HEK293T (cell line): ENCODE measurements around the gene CCDC33.
"Not testable (repeated sequence)": the region's sequence is repeated elsewhere in the genome, so short reads cannot be mapped to it uniquely, and the experiment has no call there.

Experiments used
- CTCF ChIA-PET: fragments of 350-600 bp; formaldehyde crosslinking; extraction: SDS; loops from one replicate; lab custom pipeline; 2021; ENCODE audit warnings: antibody characterized with exemption, inconsistent platforms; lab: Yijun Ruan, JAX
- POLR2A ChIA-PET: fragments of 350-600 bp; formaldehyde crosslinking; extraction: SDS; loops from one replicate; lab custom pipeline; 2020; ENCODE audit warnings: antibody characterized with exemption, inconsistent platforms; lab: Yijun Ruan, JAX
- DNase-seq: peaks from one replicate; pipeline ENCODE4 v3.0.0; 2012; ENCODE audit warnings: mixed read lengths; ENCODE audit errors: extremely low spot score
- ARNT ChIP-seq: fragments of 450-650 bp; IDR thresholded peaks from 2 replicates; pipeline ENCODE4 v1.6.1; 2017; ENCODE audit warnings: mild to moderate bottlenecking
- BHLHE40 ChIP-seq: fragments of 450-650 bp; IDR thresholded peaks from 2 replicates; pipeline ENCODE4 v1.6.1; 2016; ENCODE audit warnings: mild to moderate bottlenecking, moderate library complexity, borderline replicate concordance
- CTBP1 ChIP-seq: fragments of 450-650 bp; IDR thresholded peaks from 2 replicates; pipeline ENCODE4 v1.6.1; 2016; ENCODE audit warnings: borderline replicate concordance
- ELF4 ChIP-seq: fragments of 450-650 bp; IDR thresholded peaks from 2 replicates; pipeline ENCODE4 v1.6.1; 2017; ENCODE audit warnings: antibody characterized with exemption
- FOXA1 ChIP-seq: fragments of 450-650 bp; IDR thresholded peaks from 2 replicates; pipeline ENCODE4 v1.6.1; 2016; ENCODE audit warnings: mild to moderate bottlenecking
- FOXK2 ChIP-seq: fragments of 450-650 bp; IDR thresholded peaks from 2 replicates; pipeline ENCODE4 v1.6.1; 2016; ENCODE audit warnings: mild to moderate bottlenecking
- FOXM1 ChIP-seq: fragments of 450-650 bp; IDR thresholded peaks from 2 replicates; pipeline ENCODE4 v1.6.1; 2017; ENCODE audit warnings: mild to moderate bottlenecking, borderline replicate concordance
- HDGF ChIP-seq: fragments of 450-650 bp; IDR thresholded peaks from 2 replicates; pipeline ENCODE4 v1.6.1; 2017; ENCODE audit warnings: antibody characterized with exemption, borderline replicate concordance
- L3MBTL2 ChIP-seq: fragments of 450-650 bp; conservative IDR thresholded peaks from 2 replicates; pipeline ENCODE4 v1.6.1; 2016; ENCODE audit warnings: mild to moderate bottlenecking
- LEF1 ChIP-seq: fragments of 450-650 bp; IDR thresholded peaks from 2 replicates; pipeline ENCODE4 v1.6.1; 2017; ENCODE audit warnings: mild to moderate bottlenecking, borderline replicate concordance
- NFRKB ChIP-seq: fragments of 450-650 bp; IDR thresholded peaks from 2 replicates; pipeline ENCODE4 v1.6.1; 2016; ENCODE audit warnings: mild to moderate bottlenecking, moderate library complexity
- SP1 ChIP-seq: fragments of 450-650 bp; IDR thresholded peaks from 2 replicates; pipeline ENCODE4 v1.6.1; 2017
- SUZ12 ChIP-seq: fragments of 450-650 bp; IDR thresholded peaks from 2 replicates; pipeline ENCODE4 v1.6.1; 2016; ENCODE audit warnings: mild to moderate bottlenecking
- TARDBP ChIP-seq: fragments of 450-650 bp; IDR thresholded peaks from 2 replicates; pipeline ENCODE4 v1.6.1; 2016
- ZNF384 ChIP-seq: fragments of 450-650 bp; IDR thresholded peaks from 2 replicates; pipeline ENCODE4 v1.6.1; 2016
- TF ChIP-seq, protein P1 (sequence below): fragments of 450-650 bp; IDR thresholded peaks from 2 replicates; pipeline ENCODE4 v1.6.1; 2016

Gene CCDC33

DNA sequence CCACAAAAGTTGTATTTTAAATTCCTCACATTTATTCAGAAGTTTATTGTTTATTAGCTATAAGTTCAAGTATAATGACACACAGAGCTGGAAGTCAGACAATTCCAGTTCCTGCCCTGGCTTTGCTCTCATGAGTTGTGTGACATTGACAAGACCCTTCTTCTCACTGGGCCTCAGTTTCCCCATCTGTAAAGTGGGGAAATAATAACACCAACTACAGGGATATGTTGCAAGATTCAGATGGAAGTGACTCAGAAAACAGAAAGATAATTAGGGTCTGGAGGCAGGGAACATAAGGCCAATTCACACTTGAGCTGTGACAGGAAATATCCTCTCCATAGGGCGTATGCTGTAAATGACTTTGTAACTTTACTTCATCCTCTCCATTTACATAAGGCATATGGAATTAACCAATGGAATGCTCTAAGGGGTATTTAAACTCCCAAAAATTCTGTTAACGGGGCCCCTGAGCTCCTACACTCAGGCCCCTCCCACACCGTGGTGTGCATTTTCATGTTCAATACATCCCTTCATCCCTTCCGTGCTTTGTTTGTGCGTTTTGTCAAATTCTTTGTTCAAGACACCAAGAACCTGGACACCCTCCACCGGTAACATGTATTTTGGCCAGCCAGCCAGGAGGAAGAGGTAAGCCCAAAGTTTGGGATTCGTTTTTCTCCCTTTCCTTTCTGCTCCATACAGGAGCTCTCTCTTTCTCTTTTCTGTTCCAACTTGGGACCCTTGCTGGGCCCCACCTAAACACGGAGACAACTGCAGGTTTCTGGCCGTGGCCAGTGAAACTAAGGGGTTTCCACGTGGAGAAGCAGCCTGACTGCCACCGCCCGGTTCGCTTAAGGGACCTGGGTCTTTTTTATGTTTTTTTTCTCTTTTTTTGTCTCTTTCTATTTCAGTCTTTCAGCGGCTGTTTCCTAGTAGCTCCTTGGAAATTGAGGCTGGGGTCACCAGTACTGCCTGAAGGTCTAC is 114.5 kb downstream of the CCDC33 start:
- ChIA-PET CTCF (interaction anchor here (0.5 kb wide), 1 partner anchor 101 kb away, joined by 3 read pairs; no protein-coding TSS in a partner anchor), POLR2A (no interaction called here)
- no peak for DNase-seq
- TF ChIP-seq NFRKB: no peak
- TF ChIP-seq FOXA1: no peak
- TF ChIP-seq L3MBTL2: no peak
- TF ChIP-seq ELF4: no peak

DNA sequence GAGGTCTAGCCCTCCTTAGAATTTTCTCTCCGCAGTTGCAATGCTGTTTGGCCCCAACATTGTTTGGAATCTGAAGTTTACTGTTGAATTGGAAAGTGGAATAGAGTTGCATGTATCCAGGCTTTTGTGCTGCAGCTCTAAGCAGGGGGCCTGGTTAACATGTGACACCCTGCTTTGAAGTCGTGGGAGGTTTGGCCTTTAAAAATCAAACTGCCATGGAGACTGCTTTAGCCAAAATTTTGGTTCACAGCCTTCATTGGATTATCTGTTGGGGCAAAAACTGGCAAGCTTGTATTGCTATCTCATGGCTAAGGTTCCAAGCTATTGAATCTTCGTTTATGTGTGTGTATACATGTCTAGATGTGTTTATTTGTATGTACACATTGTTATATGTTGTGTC is 115.5 kb downstream of the CCDC33 start:
- TF ChIP-seq FOXM1 (no peak), ARNT (no peak), BHLHE40 (no peak), LEF1 (no peak), HDGF (no peak), FOXK2 (no peak)
- TF ChIP-seq, protein P1, sequence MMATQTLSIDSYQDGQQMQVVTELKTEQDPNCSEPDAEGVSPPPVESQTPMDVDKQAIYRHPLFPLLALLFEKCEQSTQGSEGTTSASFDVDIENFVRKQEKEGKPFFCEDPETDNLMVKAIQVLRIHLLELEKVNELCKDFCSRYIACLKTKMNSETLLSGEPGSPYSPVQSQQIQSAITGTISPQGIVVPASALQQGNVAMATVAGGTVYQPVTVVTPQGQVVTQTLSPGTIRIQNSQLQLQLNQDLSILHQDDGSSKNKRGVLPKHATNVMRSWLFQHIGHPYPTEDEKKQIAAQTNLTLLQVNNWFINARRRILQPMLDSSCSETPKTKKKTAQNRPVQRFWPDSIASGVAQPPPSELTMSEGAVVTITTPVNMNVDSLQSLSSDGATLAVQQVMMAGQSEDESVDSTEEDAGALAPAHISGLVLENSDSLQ: no peak
- ChIA-PET CTCF (no interaction called here), POLR2A (no interaction called here)
- no peak for DNase-seq

DNA sequence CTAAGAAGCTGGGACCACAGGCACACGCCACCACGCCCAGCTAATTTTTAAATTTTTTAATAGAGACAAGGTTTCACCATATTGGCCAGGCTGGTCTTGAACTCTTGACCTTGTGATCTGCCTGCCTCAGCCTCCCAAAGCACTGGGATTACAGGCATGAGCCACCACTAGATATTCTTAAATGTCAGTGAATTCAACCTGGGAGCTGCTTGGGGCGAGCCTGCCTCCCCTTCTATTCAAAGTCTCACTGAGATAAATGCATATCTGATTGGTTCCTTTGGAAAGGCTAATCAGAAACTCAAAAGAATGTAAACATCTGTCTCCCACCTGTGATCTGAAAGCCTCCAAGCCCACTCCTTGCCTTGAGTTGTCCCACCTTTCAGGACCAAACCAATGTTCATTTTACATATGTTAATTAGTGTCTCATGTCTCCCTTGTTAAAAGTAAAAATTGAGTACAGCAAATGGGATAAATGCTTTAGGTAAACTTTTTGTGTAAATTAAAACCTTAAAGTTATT is 116.3 kb downstream of the CCDC33 start:
- POLR2A ChIA-PET: no interaction called here
- CTCF ChIA-PET: no interaction called here

DNA sequence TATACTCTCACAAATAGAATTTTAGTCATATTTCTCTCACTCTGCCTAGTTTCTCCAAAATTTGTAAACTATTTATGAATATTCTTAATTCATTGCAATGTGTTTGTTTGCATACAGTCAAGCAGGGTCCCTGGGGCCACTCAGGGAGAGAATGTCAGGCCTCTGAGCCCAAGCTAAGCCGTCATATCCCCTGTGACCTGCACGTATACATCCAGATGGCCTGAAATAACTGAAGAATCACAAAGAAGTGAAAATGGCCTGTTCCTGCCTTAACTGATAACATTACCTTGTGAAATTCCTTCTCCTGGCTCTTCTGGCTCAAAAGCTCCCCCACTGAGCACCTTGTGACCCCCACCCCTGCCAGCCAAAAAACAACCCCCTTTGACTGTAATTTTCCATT is 117.9 kb downstream of the CCDC33 start:
- POLR2A ChIA-PET, CTCF ChIA-PET: not testable (repeated sequence)

More for the DNA sequence above, 116.3 kb downstream of the CCDC33 start:
- no peak for TF ChIP-seq SUZ12
- TF ChIP-seq, protein P1: no peak
- no peak for TF ChIP-seq FOXK2
- no peak for TF ChIP-seq BHLHE40
- TF ChIP-seq ZNF384: no peak
- TF ChIP-seq ARNT: no peak
- no peak for TF ChIP-seq FOXM1
- no peak for TF ChIP-seq FOXA1
- no peak for TF ChIP-seq ELF4
- no peak for TF ChIP-seq SP1
- TF ChIP-seq NFRKB: no peak
- TF ChIP-seq LEF1: no peak
- TF ChIP-seq L3MBTL2: no peak
- TF ChIP-seq CTBP1: no peak
- TF ChIP-seq HDGF: no peak
- TF ChIP-seq TARDBP: no peak
- no peak for DNase-seq

DNA sequence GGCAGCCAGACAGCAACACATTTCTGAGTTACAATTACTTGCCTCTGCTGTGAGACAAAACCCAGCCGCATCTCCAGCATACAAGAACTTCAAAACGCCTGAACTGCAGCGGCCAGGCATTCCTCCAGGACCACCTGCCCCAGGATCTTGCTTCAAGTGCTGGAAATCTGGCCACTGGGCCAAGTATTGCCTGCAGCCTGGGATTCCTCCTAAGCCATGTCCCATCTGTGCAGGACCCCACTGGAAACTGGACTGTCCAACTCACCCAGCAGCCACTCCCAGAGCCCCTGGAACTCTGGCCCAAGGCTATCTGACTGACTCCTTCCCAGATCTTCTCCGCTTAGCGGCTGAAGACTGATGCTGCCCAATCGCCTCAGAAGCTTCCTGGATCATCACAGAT is 119.9 kb downstream of the CCDC33 start:
- DNase-seq, CTCF ChIA-PET, POLR2A ChIA-PET: not testable (repeated sequence)

More for the DNA sequence above, 117.9 kb downstream of the CCDC33 start:
- not testable (repeated sequence) for DNase-seq

DNA sequence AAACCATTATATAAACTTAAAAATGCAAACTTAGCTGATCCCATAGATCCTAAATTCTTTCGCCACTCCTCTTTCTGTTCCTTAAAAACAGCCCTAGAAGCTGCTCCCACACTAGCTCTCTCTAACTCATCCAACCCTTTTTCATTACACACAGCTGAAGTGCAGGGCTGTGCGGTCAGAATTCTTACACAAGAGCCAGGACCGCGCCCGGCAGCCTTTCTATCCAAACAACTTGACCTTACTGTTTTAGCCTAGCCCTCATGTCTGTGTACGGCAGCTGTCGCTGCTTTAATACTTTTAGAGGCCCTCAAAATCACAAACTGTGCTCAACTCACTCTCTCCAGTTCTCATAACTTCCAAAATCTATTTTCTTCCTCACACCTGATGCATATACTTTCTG is 121.4 kb downstream of the CCDC33 start:
- CTCF ChIA-PET, POLR2A ChIA-PET, DNase-seq: not testable (repeated sequence)

DNA sequence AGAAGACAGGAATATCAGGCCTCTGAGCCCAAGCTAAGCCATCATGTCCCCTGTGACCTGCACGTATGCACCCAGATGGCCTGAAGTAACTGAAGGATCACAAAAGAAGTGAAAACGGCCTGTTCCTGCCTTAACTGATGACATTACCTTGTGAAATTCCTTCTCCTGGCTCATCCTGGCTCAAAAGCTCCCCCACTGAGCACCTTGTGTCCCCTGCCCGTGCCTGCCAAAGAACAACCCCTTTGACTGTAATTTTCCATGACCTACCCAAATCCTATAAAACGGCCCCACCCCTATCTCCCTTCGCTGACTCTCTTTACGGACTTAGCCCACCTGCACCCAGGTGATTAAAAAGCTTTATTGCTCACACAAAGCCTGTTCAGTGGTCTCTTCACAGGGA is 123.2 kb downstream of the CCDC33 start:
- CTCF ChIA-PET: interaction anchor here (0.9 to 1.3 kb wide), 2 partner anchors 14 to 305 kb away, joined by 3 to 5 read pairs; no protein-coding TSS in a partner anchor
- DNase-seq: not testable (repeated sequence)
- POLR2A ChIA-PET: interaction anchor here (1.1 kb wide), 1 partner anchor 101 kb away, joined by 3 read pairs; the partner anchor contains the start of gene UBL7

DNA sequence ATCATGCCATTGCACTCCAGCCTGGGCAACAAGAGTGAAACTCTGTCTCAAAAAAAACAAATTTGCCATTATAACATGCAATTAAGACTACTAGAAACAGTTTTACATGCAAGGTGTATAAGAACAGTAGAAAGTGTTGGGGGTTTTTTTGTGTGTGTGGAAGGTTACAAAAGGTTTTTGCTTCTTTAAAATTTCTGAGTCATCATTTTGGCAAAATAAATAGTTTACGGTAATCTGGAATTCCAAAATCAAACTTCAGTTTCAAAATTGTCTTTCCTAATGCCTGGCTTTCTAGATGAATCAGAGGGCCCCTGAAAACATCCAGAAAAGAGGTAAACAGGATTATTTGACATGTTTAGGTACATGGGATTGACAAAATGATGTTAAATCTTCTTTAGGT is 124.7 kb downstream of the CCDC33 start:
- CTCF ChIA-PET: interaction anchor here (1.0 kb wide), 1 partner anchor 14 kb away, joined by 4 read pairs; no protein-coding TSS in a partner anchor
- POLR2A ChIA-PET, DNase-seq: not testable (repeated sequence)
